Tibial nerve (tissue), 4 donors: ENCODE measurements around the gene PRRX1. TPM values are rescaled to one million over a fixed set of nuclear protein-coding genes. Genes with fewer than 3 reads are reported as not detected.

Experiments
- DNase-seq, 2 donors: peaks; one replicate each; pipeline ENCODE4 v3.0.0-alpha.2; 2019; ENCODE audit warnings: low spot score in 2 of 2
- H3K27ac ChIP-seq, 4 donors: fragments of 200-600 bp; sonication (generic) in 3 of 4; one replicate each; pipeline ENCODE4 v1.5.1; 2017 to 2019; ENCODE audit warnings: mild to moderate bottlenecking in 1 of 4
- H3K27me3 ChIP-seq, 2 donors: fragments of 200-600 bp; sonication (generic) in 1 of 2; one replicate each; pipeline versions ENCODE4 v1.5.1 to v1.6.0; 2017 to 2019
- H3K36me3 ChIP-seq, 3 donors: fragments of 200-600 bp; sonication (generic); one replicate each; pipeline ENCODE4 v1.5.1; 2018 to 2019
- H3K4me1 ChIP-seq, 4 donors: fragments of 200-600 bp; sonication (generic) in 3 of 4; one replicate each; pipeline ENCODE4 v1.5.1; 2017 to 2019
- H3K4me3 ChIP-seq, 4 donors: fragments of 200-600 bp; sonication (generic) in 3 of 4; one replicate each; pipeline ENCODE4 v1.5.1; 2017 to 2019; ENCODE audit warnings: mild to moderate bottlenecking in 1 of 4, moderate library complexity in 1 of 4
- H3K9me3 ChIP-seq, 4 donors: fragments of 200-600 bp; sonication (generic) in 3 of 4; one replicate each; pipeline ENCODE4 v1.5.1; 2017 to 2019
- CTCF ChIP-seq, 5 experiments: fragments of 200-600 bp in 3 of 5; fragments of 450-650 bp in 2 of 5; sonication (generic) in 3 of 5; IDR thresholded peaks; one replicate each; pipeline ENCODE4 v1.5.1; 2016 to 2019; ENCODE audit warnings: antibody characterized with exemption in 5 of 5, mild to moderate bottlenecking in 3 of 5, moderate library complexity in 2 of 5
- EP300 ChIP-seq, 2 donors: sonication (generic); formaldehyde crosslinking; IDR thresholded peaks; one replicate each; pipeline ENCODE4 v1.6.1; 2017; ENCODE audit warnings: antibody characterized with exemption in 2 of 2, mild to moderate bottlenecking in 1 of 2
- POLR2A ChIP-seq, 2 donors: fragments of 450-650 bp; IDR thresholded peaks; one replicate each; pipeline ENCODE4 v1.6.1; 2017; ENCODE audit warnings: antibody characterized with exemption in 2 of 2, mild to moderate bottlenecking in 2 of 2, moderate library complexity in 2 of 2
- WGBS, 2 donors: methylation state at CpG; one replicate each; pipeline ENCODE4 v1.1.5; 2018; 5-methylcytosine and 5-hydroxymethylcytosine counted together
- total RNA-seq, 4 donors: library from RNA; depleted of rRNA; stranded (reverse); fragments of >200 nt; gene quantifications; one replicate each; pipeline ENCODE4 v1.1.0, GENCODE V29; 2016

PRRX1 gene
- total RNA-seq, 4 donors from 2014 or later: 55.5 to 97.5 (median 66.2) TPM

GRCh38 chr1:170669586-170670530, 5.9 kb downstream of the PRRX1 start:
- no peaks in the 10 kb centered on the region for H3K9me3 ChIP-seq
- TF ChIP-seq POLR2A (IDR thresholded peaks at IDR 0.05) (no peak), EP300 (IDR thresholded peaks at IDR 0.05) (no peak), CTCF (IDR thresholded peaks at IDR 0.05) (no peak)
- H3K27ac ChIP-seq: peak overlapping the region in 3 of 4 donors; percentile 49 to 93 (median 73)
- peaks cover 0 to 53% of the 10 kb centered on the region in 2 donors for H3K27me3 ChIP-seq
- 43 to 45% methylated on average over 22 of the region's 22 CpGs for WGBS, 2 donors
- H3K4me1 ChIP-seq: peaks cover 0 to 52% (median 0%) of the 10 kb centered on the region in 4 donors
- H3K4me3 ChIP-seq: peak overlapping the region in 1 of 4 donors; percentile 10
- no peak for DNase-seq
- no peaks in the 10 kb centered on the region for H3K36me3 ChIP-seq

GRCh38 chr1:170670802-170671628, 7.1 kb downstream of the PRRX1 start:
- peak; percentile 34 to 72 (median 63) for TF ChIP-seq CTCF (IDR thresholded peaks at IDR 0.05)
- TF ChIP-seq POLR2A (IDR thresholded peaks at IDR 0.05): no peak
- TF ChIP-seq EP300 (IDR thresholded peaks at IDR 0.05): peak in 1 of 2 donors; percentile 54
- Histone ChIP-seq H3K9me3 (no peaks in the 10 kb centered on the region), H3K27me3 (peaks cover 0 to 48% of the 10 kb centered on the region in 2 donors), H3K4me1 (peaks cover 0 to 52% (median 0%) of the 10 kb centered on the region in 4 donors), H3K4me3 (peak overlapping the region in 1 of 4 donors; percentile 26), H3K27ac (peak overlapping the region in 3 of 4 donors; percentile 49 to 93 (median 73)), H3K36me3 (no peaks in the 10 kb centered on the region)
- DNase-seq: peak in 1 of 2 donors; percentile 62
- WGBS, 2 donors: 23 to 25% methylated on average over 29 of the region's 29 CpGs

GRCh38 chr1:170671629-170671963, 7.7 kb downstream of the PRRX1 start:
- WGBS, 2 donors: 67 to 79% methylated on average over 4 of the region's 4 CpGs
- Histone ChIP-seq H3K9me3 (no peaks in the 10 kb centered on the region), H3K27me3 (peaks cover 0 to 45% of the 10 kb centered on the region in 2 donors), H3K4me3 (no peak overlapping the region), H3K27ac (peak overlapping the region in 2 of 4 donors; percentile 73 to 93), H3K36me3 (no peaks in the 10 kb centered on the region), H3K4me1 (peaks cover 0 to 54% (median 0%) of the 10 kb centered on the region in 4 donors)
- no peak for TF ChIP-seq CTCF (IDR thresholded peaks at IDR 0.05)
- TF ChIP-seq EP300 (IDR thresholded peaks at IDR 0.05): no peak
- no peak for TF ChIP-seq POLR2A (IDR thresholded peaks at IDR 0.05)
- DNase-seq: no peak

GRCh38 chr1:170672316-170672715, 8.4 kb downstream of the PRRX1 start:
- peaks cover 0 to 58% (median 0%) of the 10 kb centered on the region in 4 donors for H3K4me1 ChIP-seq

More at GRCh38 chr1:170672316-170672715, 8.4 kb downstream of the PRRX1 start:
- Histone ChIP-seq H3K4me3 (no peak overlapping the region), H3K27me3 (peaks cover 0 to 38% of the 10 kb centered on the region in 2 donors), H3K9me3 (no peaks in the 10 kb centered on the region), H3K36me3 (no peaks in the 10 kb centered on the region), H3K27ac (peak overlapping the region in 1 of 4 donors; percentile 73)
- 59 to 67% methylated on average over 2 of the region's 2 CpGs for WGBS, 2 donors
- no peak for DNase-seq
- TF ChIP-seq CTCF (IDR thresholded peaks at IDR 0.05) (no peak), POLR2A (IDR thresholded peaks at IDR 0.05) (no peak), EP300 (IDR thresholded peaks at IDR 0.05) (no peak)
